GM23248 (cell line): Measurements from ENCODE around the gene PIK3R4.

ENCODE experiments used
- EZH2 ChIP-seq: fragments of 200-600 bp; sonication (generic); IDR thresholded peaks from 2 replicates; pipeline ENCODE4 v1.6.1; 2018; ENCODE audit warnings: antibody characterized with exemption, mild to moderate bottlenecking; ENCODE audit not compliant: insufficient read depth, poor library complexity, severe bottlenecking
- EZH2phosphoT487 ChIP-seq: fragments of 200-600 bp; sonication (generic); IDR thresholded peaks from 2 replicates; pipeline ENCODE4 v1.6.1; 2018; ENCODE audit warnings: antibody characterized with exemption, moderate library complexity, mild to moderate bottlenecking, low read depth; ENCODE audit not compliant: insufficient read depth

DNA sequence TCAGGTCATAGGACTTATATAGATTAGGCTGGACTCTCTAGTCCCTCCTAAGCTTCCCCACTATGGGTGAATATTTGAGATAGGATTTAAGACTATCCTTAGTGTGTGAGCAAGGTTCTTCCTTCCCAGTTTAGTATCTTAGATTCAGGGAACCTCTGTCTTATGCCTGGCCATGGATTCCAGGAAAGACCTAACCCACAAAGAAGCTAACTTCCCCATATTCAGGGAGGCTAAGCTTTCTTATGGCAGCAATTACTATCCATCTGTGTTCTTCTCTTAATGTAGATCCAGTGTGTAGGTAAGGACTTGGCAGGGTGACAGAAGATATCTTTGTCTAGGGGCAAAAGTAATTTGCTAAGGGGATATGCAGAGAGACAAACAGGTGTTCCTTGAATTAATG lies 25.5 kb upstream of the PIK3R4 start:
- TF ChIP-seq EZH2 (no peak), EZH2phosphoT487 (no peak)
